Activated CD4-positive, alpha-beta T cell treated with anti-CD3 and anti-CD28 coated beads for 36 hours (primary cell): Measurements from ENCODE around the gene OSBPL8. TPM values are rescaled to one million over a fixed set of nuclear protein-coding genes. Genes with fewer than 3 reads are reported as not detected.

Experiments
- ATAC-seq: fragments of 200-7000 bp; cut with Tn5 transposase; one replicate; pipeline ENCODE4 v1.10.0; 2021; ENCODE audit warnings: mild to moderate bottlenecking, moderate library complexity
- CTCF ChIA-PET: fragments of 350-600 bp; sonication (Branson Sonifier 250); formaldehyde crosslinking; loops from one replicate; lab custom pipeline; 2021; ENCODE audit warnings: antibody characterized with exemption; lab: Charles Lee
- POLR2A ChIA-PET: fragments of 350-600 bp; sonication (Branson Sonifier 250); formaldehyde crosslinking; loops from one replicate; lab custom pipeline; 2021; ENCODE audit warnings: antibody characterized with exemption, inconsistent platforms; lab: Charles Lee
- DNase-seq: peaks from one replicate; pipeline ENCODE4 v3.0.0-alpha.2; 2020
- H3K27ac Mint-ChIP-seq: one replicate; pipeline ENCODE4 v1.8.0; 2021; ENCODE audit warnings: mixed read lengths
- H3K27me3 Mint-ChIP-seq: one replicate; pipeline ENCODE4 v1.8.0; 2021; ENCODE audit warnings: mixed read lengths
- H3K36me3 Mint-ChIP-seq: one replicate; pipeline ENCODE4 v1.8.0; 2021; ENCODE audit warnings: low read depth, mixed read lengths
- H3K4me1 Mint-ChIP-seq: one replicate; pipeline ENCODE4 v1.8.0; 2021; ENCODE audit warnings: mixed read lengths
- H3K4me3 Mint-ChIP-seq: one replicate; pipeline ENCODE4 v1.8.0; 2021; ENCODE audit warnings: mild to moderate bottlenecking, moderate library complexity, mixed read lengths
- H3K9me3 Mint-ChIP-seq: one replicate; pipeline ENCODE4 v1.8.0; 2021; ENCODE audit warnings: low read depth, mixed read lengths
- intact Hi-C, 2 experiments: fragments of 100-400 bp; cut with DNase I in 1 of 2; cut with micrococcal nuclease in 1 of 2; formaldehyde crosslinking; loops; one replicate each; pipeline versions ENCODE4 v1.14.2 to v1.15.1; 2022 to 2024; cut with DNase I, micrococcal nuclease
- total RNA-seq, 2 experiments: library from RNA; stranded (reverse); gene quantifications; one replicate each; pipeline ENCODE4 v1.2.3, GENCODE V29; 2021

The OSBPL8 gene
- total RNA-seq, 2 experiments from 2014 or later = 70.2 to 78.5 TPM

- ATAC-seq (no peak), DNase-seq (no peak)
- intact Hi-C loops = loop anchor here in 1 of 2 experiments (5.0 kb wide), 1 partner anchor 72 kb away; no protein-coding TSS in a partner anchor
- ChIA-PET CTCF (no interaction called here), POLR2A (no interaction called here)
- no peak overlapping the region for H3K4me3 Mint-ChIP-seq
- H3K27ac Mint-ChIP-seq = no peak overlapping the region
- no peaks in the 10 kb centered on the region for H3K27me3 Mint-ChIP-seq
- peaks cover 38% of the 10 kb centered on the region for H3K4me1 Mint-ChIP-seq
- peaks cover 28% of the 10 kb centered on the region for H3K36me3 Mint-ChIP-seq
- no peaks in the 10 kb centered on the region for H3K9me3 Mint-ChIP-seq
Measured at GRCh38 chr12:76449583-76449982, 110.0 kb downstream of the OSBPL8 start.

- intact Hi-C loops = loop anchor here in 1 of 2 experiments (5.0 kb wide), 1 partner anchor 72 kb away; no protein-coding TSS in a partner anchor
- CTCF ChIA-PET = interaction anchor here (0.7 kb wide), 1 partner anchor 512 kb away, joined by 3 read pairs; no protein-coding TSS in a partner anchor
- POLR2A ChIA-PET = no interaction called here
- Mint-ChIP-seq H3K36me3 (peaks cover 28% of the 10 kb centered on the region), H3K27me3 (no peaks in the 10 kb centered on the region), H3K9me3 (no peaks in the 10 kb centered on the region), H3K4me1 (peaks cover 44% of the 10 kb centered on the region), H3K4me3 (no peak overlapping the region), H3K27ac (no peak overlapping the region)
- DNase-seq = no peak
- no peak for ATAC-seq
Measured at GRCh38 chr12:76449016-76449415, 110.6 kb downstream of the OSBPL8 start.

- ATAC-seq = no peak
- POLR2A ChIA-PET = no interaction called here
Measured at GRCh38 chr12:76446090-76446489, 113.5 kb downstream of the OSBPL8 start.

GRCh38 chr12:76445462-76445861 is 114.1 kb downstream of the OSBPL8 start:
- Mint-ChIP-seq H3K9me3 (no peaks in the 10 kb centered on the region), H3K4me3 (no peak overlapping the region), H3K27me3 (no peaks in the 10 kb centered on the region), H3K4me1 (peaks cover 50% of the 10 kb centered on the region), H3K36me3 (peaks cover 17% of the 10 kb centered on the region), H3K27ac (no peak overlapping the region)
- ChIA-PET CTCF (interaction anchor here (0.7 to 1.1 kb wide), 3 partner anchors 10 to 16 kb away, joined by 3 to 4 read pairs (median 3); no protein-coding TSS in a partner anchor), POLR2A (no interaction called here)
- DNase-seq (no peak), ATAC-seq (peak; percentile 48)
- intact Hi-C loops = loop anchor here in 1 of 2 experiments (5.0 kb wide), 1 partner anchor 68 kb away; no protein-coding TSS in a partner anchor

More at GRCh38 chr12:76446090-76446489, 113.5 kb downstream of the OSBPL8 start:
- Mint-ChIP-seq H3K27me3 (no peaks in the 10 kb centered on the region), H3K4me1 (peaks cover 50% of the 10 kb centered on the region), H3K4me3 (no peak overlapping the region), H3K9me3 (no peaks in the 10 kb centered on the region), H3K27ac (no peak overlapping the region), H3K36me3 (peaks cover 22% of the 10 kb centered on the region)
- CTCF ChIA-PET = interaction anchor here (0.6 to 1.1 kb wide), 5 partner anchors 9 to 414 kb away, joined by 3 to 4 read pairs (median 4); no protein-coding TSS in a partner anchor
- no peak for DNase-seq
- intact Hi-C loops = loop anchor here in 1 of 2 experiments (5.0 kb wide), 1 partner anchor 69 kb away; no protein-coding TSS in a partner anchor

GRCh38 chr12:76444408-76444984 is 115.1 kb downstream of the OSBPL8 start:
- Mint-ChIP-seq H3K27ac (no peak overlapping the region), H3K9me3 (no peaks in the 10 kb centered on the region), H3K27me3 (no peaks in the 10 kb centered on the region), H3K36me3 (peaks cover 13% of the 10 kb centered on the region), H3K4me1 (peaks cover 43% of the 10 kb centered on the region), H3K4me3 (no peak overlapping the region)
- ChIA-PET POLR2A (interaction anchor here (0.6 kb wide), 1 partner anchor 228 kb away, joined by 3 read pairs; no protein-coding TSS in a partner anchor), CTCF (interaction anchor here (1.0 to 1.4 kb wide), 3 partner anchors 10 to 21 kb away, joined by 3 to 8 read pairs (median 4); no protein-coding TSS in a partner anchor)
- DNase-seq (no peak), ATAC-seq (peak; percentile 93)
- intact Hi-C loops = no loop called here

GRCh38 chr12:76441016-76441415 is 118.6 kb downstream of the OSBPL8 start:
- Mint-ChIP-seq H3K4me1 (peaks cover 31% of the 10 kb centered on the region), H3K4me3 (no peak overlapping the region), H3K27ac (no peak overlapping the region), H3K9me3 (peaks cover 7% of the 10 kb centered on the region), H3K27me3 (no peaks in the 10 kb centered on the region), H3K36me3 (peaks cover 27% of the 10 kb centered on the region)
- intact Hi-C loops = no loop called here
- ATAC-seq (no peak), DNase-seq (no peak)
- CTCF ChIA-PET = interaction anchor here (1.2 to 1.6 kb wide), 3 partner anchors 11 to 146 kb away, joined by 3 to 6 read pairs (median 5); no protein-coding TSS in a partner anchor
- POLR2A ChIA-PET = interaction anchor here (0.7 kb wide), 1 partner anchor 115 kb away, joined by 3 read pairs; no protein-coding TSS in a partner anchor

- Mint-ChIP-seq H3K36me3 (peaks cover 55% of the 10 kb centered on the region), H3K27ac (no peak overlapping the region), H3K4me1 (peaks cover 21% of the 10 kb centered on the region), H3K9me3 (peaks cover 38% of the 10 kb centered on the region), H3K27me3 (no peaks in the 10 kb centered on the region), H3K4me3 (no peak overlapping the region)
- ChIA-PET POLR2A (no interaction called here), CTCF (no interaction called here)
- intact Hi-C loops = no loop called here
- DNase-seq = no peak
- ATAC-seq = no peak
Measured at GRCh38 chr12:76432733-76433132, 126.8 kb downstream of the OSBPL8 start.

GRCh38 chr12:76428117-76428516 is 131.5 kb downstream of the OSBPL8 start:
- CTCF ChIA-PET = no interaction called here
- Mint-ChIP-seq H3K4me3 (no peak overlapping the region), H3K9me3 (peaks cover 35% of the 10 kb centered on the region), H3K36me3 (peaks cover 51% of the 10 kb centered on the region), H3K27ac (no peak overlapping the region), H3K4me1 (peaks cover 26% of the 10 kb centered on the region), H3K27me3 (no peaks in the 10 kb centered on the region)
- DNase-seq (no peak), ATAC-seq (no peak)
- POLR2A ChIA-PET = interaction anchor here (0.7 kb wide), 1 partner anchor 11 kb away, joined by 4 read pairs; no protein-coding TSS in a partner anchor
- intact Hi-C loops = no loop called here

GRCh38 chr12:76426160-76426559 is 133.4 kb downstream of the OSBPL8 start:
- DNase-seq (no peak), ATAC-seq (no peak)
- CTCF ChIA-PET = interaction anchor here (0.5 kb wide), 1 partner anchor 16 kb away, joined by 3 read pairs; no protein-coding TSS in a partner anchor
- POLR2A ChIA-PET = no interaction called here
- Mint-ChIP-seq H3K36me3 (peaks cover 33% of the 10 kb centered on the region), H3K4me1 (peaks cover 24% of the 10 kb centered on the region), H3K27me3 (no peaks in the 10 kb centered on the region), H3K27ac (no peak overlapping the region), H3K4me3 (no peak overlapping the region), H3K9me3 (peaks cover 20% of the 10 kb centered on the region)
- intact Hi-C loops = no loop called here

GRCh38 chr12:76424941-76425340 is 134.6 kb downstream of the OSBPL8 start:
- Mint-ChIP-seq H3K4me3 (no peak overlapping the region), H3K27ac (no peak overlapping the region), H3K4me1 (peaks cover 15% of the 10 kb centered on the region), H3K27me3 (no peaks in the 10 kb centered on the region), H3K9me3 (peaks cover 18% of the 10 kb centered on the region), H3K36me3 (peaks cover 26% of the 10 kb centered on the region)
- intact Hi-C loops = no loop called here
- POLR2A ChIA-PET = no interaction called here
- DNase-seq = no peak
- ATAC-seq = no peak
- CTCF ChIA-PET = no interaction called here

GRCh38 chr12:76422543-76423438 is 136.8 kb downstream of the OSBPL8 start:
- H3K36me3 Mint-ChIP-seq = peaks cover 26% of the 10 kb centered on the region
- H3K9me3 Mint-ChIP-seq = peaks cover 18% of the 10 kb centered on the region
- H3K4me1 Mint-ChIP-seq = peaks cover 17% of the 10 kb centered on the region
- ATAC-seq (no peak), DNase-seq (no peak)
- intact Hi-C loops = no loop called here
- H3K27me3 Mint-ChIP-seq = no peaks in the 10 kb centered on the region
- CTCF ChIA-PET = interaction anchor here (0.7 to 1.7 kb wide), 5 partner anchors 21 to 164 kb away, joined by 3 to 5 read pairs (median 3); partner anchors contain the start of gene BBS10
- H3K4me3 Mint-ChIP-seq = no peak overlapping the region
- H3K27ac Mint-ChIP-seq = no peak overlapping the region
- POLR2A ChIA-PET = no interaction called here
